ENCODE data around the gene NXNL1.
A peak's percentile ranks its signal among the peaks of the same experiment; 100 is the strongest.

Gene NXNL1

GRCh38 chr19:17447704-17448130 is 13.0 kb downstream of the NXNL1 start:
- in situ Hi-C loops (cut with MboI; ENCODE audit: low sequenced_read_pairs, unreplicated experiment) = no loop called here
- TF ChIP-seq, protein P1, sequence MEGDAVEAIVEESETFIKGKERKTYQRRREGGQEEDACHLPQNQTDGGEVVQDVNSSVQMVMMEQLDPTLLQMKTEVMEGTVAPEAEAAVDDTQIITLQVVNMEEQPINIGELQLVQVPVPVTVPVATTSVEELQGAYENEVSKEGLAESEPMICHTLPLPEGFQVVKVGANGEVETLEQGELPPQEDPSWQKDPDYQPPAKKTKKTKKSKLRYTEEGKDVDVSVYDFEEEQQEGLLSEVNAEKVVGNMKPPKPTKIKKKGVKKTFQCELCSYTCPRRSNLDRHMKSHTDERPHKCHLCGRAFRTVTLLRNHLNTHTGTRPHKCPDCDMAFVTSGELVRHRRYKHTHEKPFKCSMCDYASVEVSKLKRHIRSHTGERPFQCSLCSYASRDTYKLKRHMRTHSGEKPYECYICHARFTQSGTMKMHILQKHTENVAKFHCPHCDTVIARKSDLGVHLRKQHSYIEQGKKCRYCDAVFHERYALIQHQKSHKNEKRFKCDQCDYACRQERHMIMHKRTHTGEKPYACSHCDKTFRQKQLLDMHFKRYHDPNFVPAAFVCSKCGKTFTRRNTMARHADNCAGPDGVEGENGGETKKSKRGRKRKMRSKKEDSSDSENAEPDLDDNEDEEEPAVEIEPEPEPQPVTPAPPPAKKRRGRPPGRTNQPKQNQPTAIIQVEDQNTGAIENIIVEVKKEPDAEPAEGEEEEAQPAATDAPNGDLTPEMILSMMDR (IDR thresholded peaks at IDR 0.05; ENCODE audit: borderline replicate concordance, control extremely low read depth, extremely low read depth, insufficient read depth, missing control alignments) = no peak
- no peak for DNase-seq (ENCODE audit: low spot score)

GRCh38 chr19:17445526-17446165 is 15.1 kb downstream of the NXNL1 start:
- DNase-seq (ENCODE audit: low spot score) = no peak
- TF ChIP-seq, protein P1 (IDR thresholded peaks at IDR 0.05; ENCODE audit: borderline replicate concordance, control extremely low read depth, extremely low read depth, insufficient read depth, missing control alignments) = no peak
- in situ Hi-C loops (cut with MboI; ENCODE audit: low sequenced_read_pairs, unreplicated experiment) = no loop called here

- DNase-seq (ENCODE audit: low spot score) = peak; percentile 58
- in situ Hi-C loops (cut with MboI; ENCODE audit: low sequenced_read_pairs, unreplicated experiment) = no loop called here
- TF ChIP-seq, protein P1 (IDR thresholded peaks at IDR 0.05; ENCODE audit: borderline replicate concordance, control extremely low read depth, extremely low read depth, insufficient read depth, missing control alignments) = peak; percentile 13
Measured at GRCh38 chr19:17441241-17442021, 19.3 kb downstream of the NXNL1 start.

- no peak for DNase-seq (ENCODE audit: low spot score)
- TF ChIP-seq, protein P1 (IDR thresholded peaks at IDR 0.05; ENCODE audit: borderline replicate concordance, control extremely low read depth, extremely low read depth, insufficient read depth, missing control alignments) = no peak
- in situ Hi-C loops (cut with MboI; ENCODE audit: low sequenced_read_pairs, unreplicated experiment) = no loop called here
Measured at GRCh38 chr19:17436874-17437267, 23.9 kb downstream of the NXNL1 start.

DNA sequence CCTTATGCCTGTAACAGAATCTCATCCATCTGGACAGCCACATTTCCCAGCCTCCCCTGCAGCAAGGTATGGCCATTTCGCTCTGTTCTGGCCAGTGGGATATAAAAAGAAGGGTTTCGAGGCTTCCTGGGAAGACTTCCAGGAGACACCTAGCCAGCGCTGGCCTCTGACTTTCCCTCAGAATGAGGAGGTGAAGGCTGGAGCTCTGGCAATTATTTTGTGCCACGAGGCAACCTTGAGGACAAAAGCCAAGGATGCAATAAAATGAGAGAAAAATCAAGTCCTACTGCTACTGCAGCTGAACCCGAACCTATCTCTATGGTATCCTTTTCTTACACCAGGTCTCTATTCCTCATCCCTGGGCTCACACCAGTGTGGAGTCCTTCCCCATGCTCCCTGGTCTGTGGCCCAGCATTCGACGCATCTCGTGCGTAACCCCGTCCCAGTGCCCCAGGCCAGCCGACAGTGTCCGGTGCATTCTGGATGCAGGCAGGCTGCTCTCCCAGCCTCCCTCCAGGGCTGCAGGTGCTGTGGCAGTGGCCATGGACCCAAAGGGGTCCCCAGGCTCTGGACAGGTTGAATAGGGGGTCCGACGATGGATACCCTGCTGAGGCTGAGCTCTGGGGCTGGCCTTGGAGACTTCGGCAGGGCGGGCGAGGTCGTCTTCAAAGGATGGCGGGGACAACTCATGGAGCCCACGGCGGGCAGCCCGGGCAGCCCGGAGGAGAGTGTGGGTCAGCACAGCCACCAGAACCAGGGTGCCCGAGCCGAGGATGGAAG is 24.4 kb downstream of the NXNL1 start:
- in situ Hi-C loops (cut with MboI; ENCODE audit: low sequenced_read_pairs, unreplicated experiment) = no loop called here
- DNase-seq (ENCODE audit: low spot score) = no peak
- TF ChIP-seq, protein P1 (IDR thresholded peaks at IDR 0.05; ENCODE audit: borderline replicate concordance, control extremely low read depth, extremely low read depth, insufficient read depth, missing control alignments) = no peak

GRCh38 chr19:17435218-17435617 is 25.5 kb downstream of the NXNL1 start:
- DNase-seq (ENCODE audit: low spot score) = no peak

More at GRCh38 chr19:17435218-17435617, 25.5 kb downstream of the NXNL1 start:
- TF ChIP-seq, protein P1 (IDR thresholded peaks at IDR 0.05; ENCODE audit: borderline replicate concordance, control extremely low read depth, extremely low read depth, insufficient read depth, missing control alignments) = no peak
- in situ Hi-C loops (cut with MboI; ENCODE audit: low sequenced_read_pairs, unreplicated experiment) = no loop called here

All from GM13976 (cell line).